NCI-H1048 (cell line): Measurements from ENCODE around the gene STT3B.

Source experiments
- DNase-seq: peaks from one replicate; lab custom pipeline; 2025; lab: John Stamatoyannopoulos, UW

The STT3B gene

DNA sequence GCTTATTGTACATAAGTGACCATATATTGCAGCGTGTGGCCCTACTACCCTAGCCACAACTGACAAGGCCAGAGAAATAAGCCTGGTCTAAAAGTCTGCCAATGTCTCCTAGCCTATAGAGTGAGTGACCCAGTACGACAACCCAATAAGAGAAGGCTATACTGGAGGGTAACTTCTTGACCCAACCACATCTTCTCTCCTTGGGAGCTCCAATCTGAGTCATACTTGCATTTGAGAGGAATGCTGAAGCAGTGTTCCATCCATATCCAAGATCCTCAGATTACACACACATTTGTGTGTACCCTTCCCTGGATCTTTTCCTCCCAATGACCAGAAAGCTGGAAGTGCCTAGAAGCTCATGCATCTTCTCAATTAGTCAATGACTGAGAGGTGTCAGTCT, 11.3 kb upstream of the STT3B start:
- no peak for DNase-seq

DNA sequence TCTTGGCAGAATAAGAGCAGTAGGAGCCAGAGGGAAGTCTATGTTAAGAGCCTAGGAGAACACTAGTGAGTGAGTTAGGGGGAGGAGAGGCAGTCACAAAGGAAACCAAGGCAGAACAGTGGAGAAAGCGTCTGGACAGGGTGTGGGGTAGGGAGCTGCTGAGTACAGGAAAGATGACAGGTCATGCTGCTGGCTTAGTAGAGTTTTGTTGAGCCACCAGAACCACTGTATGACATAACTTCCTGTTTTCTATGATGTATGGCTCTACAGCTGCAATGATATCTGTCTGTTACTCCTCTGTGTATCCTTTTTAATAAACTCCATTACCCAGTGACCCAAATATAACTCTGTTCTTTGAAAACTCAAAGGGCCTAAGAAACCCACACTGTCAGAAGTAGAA, 10.6 kb upstream of the STT3B start:
- DNase-seq: no peak

DNA sequence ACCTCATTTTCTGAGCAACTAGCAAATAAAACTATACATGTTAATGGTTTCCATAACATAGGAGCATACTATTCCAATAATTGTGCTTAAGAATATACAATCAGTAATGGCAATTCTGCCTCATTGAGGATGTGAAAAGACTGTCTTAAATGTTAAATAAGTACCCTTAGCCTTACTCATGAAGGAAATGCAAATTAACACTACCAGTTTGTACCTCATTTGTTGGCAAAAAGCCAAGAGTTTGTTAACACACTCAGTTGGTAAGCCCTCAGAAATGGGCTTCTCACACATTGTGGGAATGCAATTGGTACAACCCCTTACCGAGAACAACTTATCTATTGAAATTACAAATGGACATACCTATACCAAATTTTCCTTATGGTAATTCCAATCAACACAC, 9.2 kb upstream of the STT3B start:
- DNase-seq: no peak

DNA sequence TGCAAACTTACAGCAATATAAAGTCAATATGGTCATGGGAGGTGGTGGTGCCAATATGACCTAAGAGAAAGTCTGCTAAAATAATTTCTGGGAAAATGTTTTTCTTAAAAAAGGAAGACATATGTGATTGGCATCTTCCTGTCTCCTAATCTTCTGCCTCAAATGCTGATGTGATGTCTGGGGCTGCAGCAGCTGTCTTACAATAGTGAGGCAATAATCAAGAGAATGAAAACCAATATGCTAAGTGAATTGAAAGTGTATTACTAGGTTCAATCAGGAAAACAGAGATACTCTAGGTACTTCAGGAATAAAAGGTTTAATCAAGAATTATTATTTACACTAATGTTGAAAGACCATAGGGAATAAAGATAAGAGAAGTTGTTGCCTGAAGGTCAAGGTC, 7.2 kb upstream of the STT3B start:
- no peak for DNase-seq

DNA sequence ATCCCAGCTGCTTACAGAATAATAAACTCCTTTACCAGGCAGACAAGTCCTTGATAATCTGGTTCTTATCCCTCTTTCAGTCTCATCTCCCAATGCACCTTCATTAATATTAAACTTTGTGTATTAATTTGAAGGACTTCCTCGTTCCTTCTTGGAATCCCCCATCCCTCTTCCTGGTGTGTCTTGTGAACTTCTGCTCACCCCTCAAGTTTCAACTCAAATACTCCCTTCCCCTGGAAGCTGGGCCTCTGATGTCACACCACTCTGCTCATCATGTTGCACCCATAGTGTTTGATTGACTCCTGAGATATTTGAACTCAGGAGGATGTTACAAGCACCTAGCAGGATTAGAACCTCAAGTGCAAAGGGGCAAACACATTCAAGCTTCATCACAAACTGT, 3.3 kb upstream of the STT3B start:
- no peak for DNase-seq

DNA sequence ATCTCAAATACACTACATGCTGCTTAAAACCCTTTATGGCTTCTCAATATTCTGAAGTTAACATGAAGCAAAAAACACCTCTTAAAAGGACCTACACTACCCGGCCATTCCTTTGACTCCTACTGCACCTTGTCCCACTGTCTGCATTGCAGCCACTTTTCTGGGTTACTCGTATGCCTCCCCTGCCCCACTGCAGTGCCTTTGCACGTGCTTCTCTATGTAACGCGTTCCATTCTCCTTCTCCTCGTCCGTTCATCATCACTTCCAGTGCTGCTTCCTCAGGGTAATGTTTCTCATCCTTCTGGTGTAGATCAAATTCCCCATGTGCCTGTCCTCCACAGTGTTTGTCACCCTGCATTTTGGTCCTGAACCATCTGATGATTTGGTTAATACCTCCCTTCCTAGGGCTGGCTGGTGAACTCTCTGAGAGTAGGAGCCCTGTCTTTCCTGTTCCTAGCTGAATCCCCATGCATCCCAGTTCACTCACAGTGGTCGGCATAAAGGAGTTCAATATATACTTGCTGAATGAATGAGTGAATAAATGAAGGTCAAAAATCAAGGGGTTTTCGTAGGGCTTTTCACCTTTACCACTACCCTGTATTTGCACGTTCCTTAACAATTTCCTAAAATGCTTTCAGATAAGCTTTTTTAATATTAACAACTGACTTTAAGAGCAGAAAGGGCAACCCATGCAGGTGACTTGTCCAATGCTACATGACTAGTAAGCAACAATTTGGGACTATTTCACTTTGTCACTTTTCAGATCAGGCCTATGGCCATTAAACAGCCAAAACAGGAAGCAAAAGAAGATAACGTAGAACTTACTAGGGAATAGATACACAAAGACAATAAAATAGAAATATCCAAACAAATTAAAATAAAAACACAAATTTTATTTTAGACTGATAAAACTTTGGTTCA, 2.4 kb upstream of the STT3B start:
- DNase-seq: no peak

DNA sequence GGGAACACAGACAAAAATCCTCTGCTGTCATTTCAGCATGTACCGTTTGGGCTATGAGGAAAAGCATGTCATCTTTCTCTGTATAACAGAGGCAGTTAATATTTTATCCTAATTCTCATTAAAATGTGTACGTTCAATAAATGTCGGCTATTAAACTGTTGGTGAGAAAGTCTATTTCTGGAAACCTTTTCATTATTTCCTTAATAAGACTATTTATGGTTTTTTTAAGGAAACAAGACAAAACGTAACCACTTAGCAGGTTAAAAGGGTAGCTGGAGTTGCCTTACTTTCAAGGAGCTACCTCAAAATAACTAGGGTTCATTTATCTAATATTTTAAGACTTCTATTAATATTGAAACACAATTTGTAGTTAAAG, 1.8 kb upstream of the STT3B start:
- no peak for DNase-seq

DNA sequence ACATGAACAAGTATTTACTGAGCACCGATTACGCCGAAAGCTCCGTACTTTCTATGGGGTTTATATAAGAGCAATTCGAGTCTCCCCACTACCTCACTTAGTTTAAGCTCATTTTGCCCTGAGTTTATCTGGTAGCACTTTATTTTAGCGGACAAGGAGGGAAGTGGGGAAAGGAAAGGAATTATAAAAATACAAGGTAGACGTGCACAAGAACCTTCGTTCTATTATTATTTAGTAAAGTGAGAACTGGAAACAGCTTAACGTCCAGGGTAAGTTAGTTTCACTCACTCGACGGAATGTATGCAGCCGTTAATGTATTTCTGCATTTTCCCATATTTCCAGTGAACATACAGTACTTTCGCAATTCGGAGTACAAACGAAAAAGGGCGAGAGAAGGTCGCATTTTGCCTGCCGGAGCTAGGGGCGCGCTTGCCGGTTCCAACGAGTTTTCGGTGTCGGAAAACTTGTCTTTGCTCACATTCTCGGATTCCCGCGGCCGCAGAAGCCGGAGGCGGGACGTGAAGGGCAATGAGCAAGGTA, 1.2 kb upstream of the STT3B start:
- no peak for DNase-seq

DNA sequence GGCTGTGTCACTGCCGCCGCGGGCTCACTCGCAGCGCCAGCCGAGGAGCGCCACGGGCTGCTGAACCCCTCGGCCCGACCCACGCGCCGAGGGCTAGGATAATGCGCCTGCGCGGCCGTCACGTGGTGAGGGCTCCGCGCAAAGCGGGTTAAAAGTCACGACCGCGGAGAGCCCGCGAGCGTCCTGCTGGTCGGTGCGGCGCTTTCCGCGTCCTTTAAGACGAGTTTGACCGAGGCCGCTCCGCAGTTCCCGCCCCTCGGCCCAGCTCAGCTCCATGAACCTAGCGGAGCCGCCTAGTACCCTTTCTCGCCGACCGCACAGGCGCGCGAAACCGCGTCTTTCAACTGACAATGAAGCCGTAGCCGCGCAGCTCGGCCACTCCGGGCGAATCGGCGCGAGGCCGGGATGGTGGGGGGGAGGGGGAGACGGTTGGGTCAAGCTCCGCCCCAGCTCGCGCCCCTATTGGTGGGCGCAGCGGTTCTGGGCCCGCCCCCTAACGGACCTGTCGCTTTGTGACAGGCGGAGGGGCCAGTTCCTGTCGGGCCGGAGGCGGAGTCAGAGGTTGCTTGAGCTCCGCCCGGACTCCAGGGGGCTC, 636 bp upstream of the STT3B start:
- DNase-seq: peak; percentile 95

DNA sequence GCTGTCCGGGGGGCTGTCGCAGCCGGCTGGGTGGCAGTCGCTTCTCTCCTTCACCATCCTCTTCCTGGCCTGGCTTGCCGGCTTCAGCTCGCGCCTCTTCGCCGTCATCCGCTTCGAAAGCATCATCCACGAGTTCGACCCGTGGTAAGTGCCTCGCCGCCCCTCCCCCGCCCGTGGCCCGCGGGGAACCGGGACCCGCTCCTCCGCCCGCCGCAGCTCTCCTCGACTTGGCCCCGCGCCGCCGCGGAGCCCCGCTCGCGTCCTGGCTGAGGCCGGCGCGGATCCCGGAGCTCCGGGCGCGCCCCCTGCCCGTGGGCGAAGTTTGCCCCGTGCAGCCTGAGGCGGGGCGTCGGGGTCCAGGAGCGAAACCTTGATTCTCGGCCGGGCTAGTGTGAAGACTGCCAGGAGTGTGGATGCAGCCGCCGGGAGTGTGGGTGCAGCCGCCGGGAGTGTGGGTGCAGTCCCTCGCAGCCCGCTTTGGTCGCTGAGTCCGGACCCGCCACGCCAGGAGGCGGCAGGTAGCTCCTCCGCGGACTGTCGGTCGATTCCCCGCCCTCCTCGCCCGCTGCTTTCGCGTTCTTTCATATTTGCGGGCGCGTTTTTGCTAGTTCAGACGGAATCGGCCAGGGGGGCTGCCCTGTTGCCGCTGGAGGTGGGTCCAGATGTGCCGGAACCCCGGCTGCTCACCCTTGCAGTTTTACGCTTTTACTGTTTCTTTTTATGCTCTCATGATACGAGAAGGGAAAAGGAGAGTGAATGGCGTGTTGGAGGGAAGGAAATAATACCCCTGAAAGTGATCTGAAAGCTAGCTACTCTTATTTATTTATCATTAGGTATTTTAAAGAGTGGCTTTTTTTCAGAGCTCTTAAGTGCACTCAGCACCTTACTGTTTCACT, 692 bp downstream of the STT3B start:
- no peak for DNase-seq

DNA sequence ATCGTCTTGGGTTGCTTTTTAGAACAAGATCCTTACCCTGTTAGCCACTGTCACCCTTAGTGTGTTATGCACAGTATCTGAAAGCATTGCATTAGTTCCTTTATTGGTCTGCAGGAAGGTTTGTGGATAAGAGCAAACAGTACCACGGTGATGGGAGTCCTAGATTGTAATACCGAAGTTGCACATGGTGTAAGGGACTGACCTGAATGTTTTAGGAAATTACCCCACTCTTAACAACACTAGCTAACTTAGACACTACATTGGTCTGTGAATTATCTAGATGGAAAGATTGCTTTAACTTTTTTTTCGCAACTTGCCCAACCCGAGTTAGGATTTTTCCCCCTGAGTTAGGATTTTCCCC, 1.3 kb downstream of the STT3B start:
- no peak for DNase-seq

DNA sequence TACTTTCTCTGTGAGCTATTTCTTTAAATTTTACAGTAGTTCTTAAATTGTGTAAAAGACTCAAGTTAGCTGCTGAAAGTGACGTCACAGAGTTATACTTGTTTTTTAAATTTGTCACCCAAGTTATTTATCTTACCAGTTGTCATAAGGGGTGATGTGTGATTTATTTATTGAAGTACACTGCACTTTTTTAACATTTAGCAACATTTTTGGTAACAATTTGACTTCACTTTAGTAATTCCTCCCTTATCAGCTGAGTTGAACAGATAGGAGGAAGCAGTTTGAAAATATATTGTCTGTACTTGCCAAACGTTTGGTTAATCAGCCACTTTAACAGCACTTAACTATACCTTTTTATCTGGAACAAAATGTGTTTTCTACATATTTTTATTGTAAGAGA, 3.8 kb downstream of the STT3B start:
- DNase-seq: no peak

DNA sequence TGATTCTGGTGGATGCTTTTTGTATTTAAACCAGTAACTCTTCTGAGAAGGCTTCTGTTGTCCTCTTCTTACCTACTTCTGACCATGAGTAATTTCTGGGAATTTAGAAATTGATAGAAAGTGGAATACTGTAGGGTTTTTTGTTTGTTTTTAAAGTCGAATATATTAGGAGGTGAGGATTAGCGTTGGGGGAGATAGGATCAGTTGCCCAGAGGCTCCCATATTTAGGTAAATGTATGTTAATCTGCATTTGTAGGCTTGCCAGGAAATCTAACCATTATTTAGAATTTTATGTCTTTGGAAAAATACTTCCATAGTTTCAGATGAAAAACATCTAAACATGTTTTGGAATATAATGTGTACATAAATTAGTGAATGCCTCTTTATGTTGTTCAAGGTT, 6.1 kb downstream of the STT3B start:
- DNase-seq: no peak

DNA sequence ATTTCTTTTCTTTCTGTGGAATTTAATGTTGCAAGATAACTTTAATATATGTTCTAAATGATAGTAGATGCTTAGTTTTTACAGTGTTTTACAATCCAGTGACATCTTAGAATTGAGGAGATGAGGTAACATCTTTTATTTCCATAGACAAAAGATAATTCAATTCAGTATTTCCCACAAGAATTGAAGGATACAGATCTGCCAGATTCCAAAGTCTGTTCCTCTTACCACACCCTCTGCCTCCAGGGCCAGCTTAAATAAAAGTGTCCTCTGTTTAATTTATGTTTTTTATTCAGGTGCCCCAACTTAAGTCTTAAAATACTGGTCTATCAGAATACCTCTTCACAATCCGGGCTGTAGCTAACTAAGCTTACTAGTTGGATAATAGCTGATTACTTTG, 6.5 kb downstream of the STT3B start:
- DNase-seq: no peak

DNA sequence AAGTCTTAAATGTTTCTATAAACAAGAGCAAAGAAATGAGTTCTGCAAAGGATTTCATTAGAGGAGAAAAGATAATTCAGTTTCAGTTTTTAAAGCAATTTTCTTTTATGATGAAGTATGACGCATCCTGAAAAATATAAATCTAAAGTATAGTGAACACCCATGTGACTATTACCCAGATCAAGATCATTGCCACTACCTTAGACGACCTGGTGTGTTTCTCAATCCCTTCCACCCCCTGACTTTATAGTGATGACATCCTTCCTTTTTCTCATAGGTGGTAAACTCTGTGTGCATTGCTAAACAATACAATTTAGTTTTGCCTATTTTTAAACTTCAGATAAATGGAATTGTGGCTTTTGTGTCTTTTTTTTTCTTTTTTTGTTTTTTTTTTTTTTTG, 8.4 kb downstream of the STT3B start:
- no peak for DNase-seq

DNA sequence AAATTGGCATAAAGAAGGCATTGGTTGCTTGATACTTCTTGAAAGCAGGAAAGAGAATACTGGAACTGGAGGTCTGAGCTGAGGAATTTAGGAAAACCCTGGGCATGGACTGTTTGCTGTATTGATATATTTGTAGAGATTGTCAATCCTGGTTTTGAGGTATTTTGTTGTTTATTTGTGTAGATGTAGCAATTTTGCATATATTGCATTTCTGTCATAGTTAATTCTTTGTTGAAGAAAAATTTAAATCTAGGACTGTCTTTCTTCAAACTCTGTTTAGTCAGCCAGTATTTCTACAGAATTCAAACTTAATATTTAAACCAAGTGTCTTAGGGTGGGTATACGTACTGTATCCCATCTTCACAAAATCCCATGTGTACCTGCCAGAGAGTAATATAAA, 9.5 kb downstream of the STT3B start:
- no peak for DNase-seq

DNA sequence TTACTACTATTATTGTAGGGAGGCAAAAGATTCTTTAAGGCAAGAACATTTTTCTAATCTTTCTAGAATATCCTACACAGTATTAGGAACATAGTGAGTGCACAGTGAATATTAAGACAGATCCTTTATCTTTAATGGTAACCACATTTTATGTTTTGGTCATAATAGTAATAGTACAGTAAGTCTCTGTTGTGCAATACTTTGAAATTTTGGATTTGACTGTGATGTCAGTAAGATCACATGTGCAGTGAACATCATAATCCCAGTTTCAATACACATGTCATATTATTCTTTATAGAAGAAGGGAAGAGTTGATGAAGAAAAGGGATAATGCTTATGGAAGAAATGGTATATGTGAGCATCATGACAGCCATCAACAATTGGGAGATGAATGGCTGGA, 10.7 kb downstream of the STT3B start:
- DNase-seq: no peak

DNA sequence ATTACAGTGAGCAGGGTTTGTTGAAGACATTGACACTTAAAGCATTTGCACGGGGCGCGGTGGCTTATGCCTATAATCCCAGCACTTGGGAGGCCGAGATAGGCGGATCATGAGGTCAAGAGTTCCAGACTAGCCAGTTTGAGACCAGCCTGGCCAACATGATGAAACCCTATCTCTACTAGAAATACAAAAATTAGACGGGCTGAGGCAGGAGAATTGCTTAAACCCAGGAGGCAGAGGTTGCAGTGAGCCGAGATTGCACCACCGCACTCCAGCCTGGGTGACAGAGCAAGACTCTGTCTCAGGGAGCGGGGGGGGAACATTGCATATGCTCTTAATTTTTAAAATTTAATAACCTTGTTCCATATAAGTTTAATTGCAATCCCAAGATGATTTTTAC, 11.9 kb downstream of the STT3B start:
- no peak for DNase-seq

DNA sequence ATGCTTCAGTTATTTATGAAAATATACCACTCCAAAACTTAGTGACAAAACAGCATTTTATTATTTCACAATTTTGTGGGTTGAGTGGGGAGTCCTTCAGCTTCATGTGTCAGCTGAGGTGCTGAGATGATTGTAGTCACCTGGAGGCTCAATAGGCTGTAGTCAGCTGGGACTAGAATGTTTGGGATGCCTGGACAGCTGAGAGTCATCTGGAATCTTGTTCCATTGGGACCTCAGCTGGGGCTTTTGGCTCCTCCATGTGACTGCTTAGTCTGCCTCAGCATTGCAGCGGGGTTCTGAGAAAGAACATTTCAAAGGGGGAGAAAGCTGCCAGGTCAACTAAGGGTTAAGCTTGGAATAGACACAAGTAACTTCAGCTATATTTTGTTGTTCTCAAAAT, 13.4 kb downstream of the STT3B start:
- DNase-seq: no peak

DNA sequence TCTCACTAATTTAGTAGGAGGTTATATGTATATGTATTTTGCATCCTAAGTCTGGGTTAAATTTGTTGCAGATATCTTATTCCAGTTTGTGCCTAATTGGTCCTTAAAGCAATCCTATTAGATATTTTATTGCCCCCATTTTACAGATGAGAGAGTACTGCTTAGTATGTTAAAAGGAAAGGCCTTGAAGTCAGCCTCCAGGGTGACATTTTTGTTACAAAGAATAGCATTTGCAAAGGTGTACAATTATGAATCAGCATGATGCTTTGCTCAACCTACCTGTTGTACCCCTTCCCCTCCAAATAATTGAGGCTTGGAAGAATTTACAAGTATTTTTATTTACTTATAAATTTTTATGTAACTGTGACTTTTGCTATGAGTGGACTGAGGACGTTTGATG, 14.0 kb downstream of the STT3B start:
- no peak for DNase-seq

DNA sequence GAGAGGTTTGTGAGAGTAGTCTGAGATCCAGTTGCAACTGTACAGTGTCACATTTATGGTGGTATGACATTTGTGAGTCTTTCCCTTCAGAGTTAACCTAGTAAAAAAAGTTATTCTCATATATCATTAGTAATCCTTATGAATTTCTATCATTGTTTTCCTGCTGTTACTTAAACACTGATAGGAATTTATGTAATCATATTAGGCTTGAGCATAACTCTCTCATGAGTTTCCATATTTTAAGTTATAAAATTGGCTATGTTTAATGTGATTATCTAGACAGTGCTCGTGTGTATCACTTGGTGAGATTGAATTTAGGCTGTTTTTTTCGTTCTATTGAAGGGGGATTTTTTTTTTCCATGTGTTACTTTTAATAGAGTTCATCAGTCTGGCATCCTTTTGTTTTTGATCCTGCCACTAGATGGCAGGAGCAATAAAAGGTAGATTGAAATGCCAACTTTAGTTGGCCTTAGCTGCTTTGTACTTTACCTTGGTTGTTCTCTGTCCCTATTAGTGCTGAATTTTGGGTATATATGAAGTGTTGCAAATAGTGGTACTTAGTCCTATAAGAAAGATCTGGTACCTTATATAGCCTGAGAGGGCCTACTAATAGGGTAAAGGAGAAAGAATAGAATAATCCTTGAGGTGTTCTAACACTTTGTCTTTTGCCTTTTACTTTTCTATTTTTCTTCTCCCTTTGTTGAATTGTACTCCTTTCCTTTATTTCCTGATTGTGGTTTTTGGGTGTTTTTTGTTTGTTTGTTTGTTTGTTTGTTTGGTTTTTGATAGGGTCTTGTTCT, 17.9 kb downstream of the STT3B start:
- no peak for DNase-seq

DNA sequence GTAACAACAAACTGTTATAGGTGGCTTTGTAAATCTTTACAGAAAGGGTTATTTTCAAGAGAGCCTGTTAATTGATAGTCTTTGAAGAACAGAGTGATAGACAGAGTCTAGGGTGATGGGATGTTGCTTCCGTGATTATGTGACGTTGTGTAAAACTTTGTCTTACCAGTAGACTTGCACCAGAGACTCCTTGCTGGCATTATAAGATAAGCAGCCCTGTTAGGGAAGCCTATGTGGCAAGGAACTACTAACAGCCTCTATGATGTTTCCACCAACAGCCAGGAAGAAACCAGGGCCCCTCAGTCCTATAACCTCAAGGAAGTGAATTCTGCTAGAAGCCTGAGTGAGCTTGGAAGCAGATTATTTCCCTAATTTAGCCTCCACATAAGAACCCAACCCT, 18.9 kb downstream of the STT3B start:
- DNase-seq: no peak
